OCI-LY3 (cell line): ENCODE results near the gene ZFP57.

Source experiments
- H2AFZ ChIP-seq: fragments of 200-600, 300-600 bp; shearing (Covaris generic); 2 replicates; pipeline ENCODE4 v1.6.0; 2014; ENCODE audit warnings: antibody characterized with exemption, low read depth, low read length
- H3K27ac ChIP-seq: fragments of 200-600, 300-600 bp; sonication (generic); 2 replicates; pipeline ENCODE4 v1.5.1; 2014; ENCODE audit warnings: mild to moderate bottlenecking, low read length, moderate library complexity, mixed read lengths
- H3K27me3 ChIP-seq: fragments of 200-600, 300-600 bp; sonication (generic); 2 replicates; pipeline ENCODE4 v1.6.1; 2014; ENCODE audit warnings: low read depth, low read length, mixed read lengths
- H3K36me3 ChIP-seq: fragments of 200-600, 300-600 bp; sonication (generic); replicated peaks from 2 replicates; pipeline ENCODE3; 2014; ENCODE audit warnings: low read depth, low read length, mixed read lengths
- H3K4me1 ChIP-seq: fragments of 300-600, 200-600 bp; sonication (generic); 2 replicates; pipeline ENCODE4 v1.6.1; 2014; ENCODE audit warnings: low read length, mixed read lengths
- H3K4me2 ChIP-seq: fragments of 200-600, 300-600 bp; sonication (generic); 2 replicates; pipeline ENCODE4 v1.6.1; 2014; ENCODE audit warnings: low read length, mixed read lengths
- H3K4me3 ChIP-seq: fragments of 300-600, 200-600 bp; sonication (generic); 2 replicates; pipeline ENCODE4 v1.5.1; 2014; ENCODE audit warnings: antibody characterized with exemption, mild to moderate bottlenecking, low read length, moderate library complexity
- H3K79me2 ChIP-seq: fragments of 300-600, 200-600 bp; shearing (Covaris generic); 2 replicates; pipeline ENCODE4 v1.6.1; 2014; ENCODE audit warnings: mild to moderate bottlenecking, low read length, mixed read lengths
- H3K9ac ChIP-seq: fragments of 300-600, 200-600 bp; shearing (Covaris generic); 2 replicates; pipeline ENCODE4 v1.6.0; 2014; ENCODE audit warnings: mild to moderate bottlenecking, low read length, moderate library complexity
- H3K9me3 ChIP-seq: fragments of 200-600, 300-600 bp; shearing (Covaris generic); 2 replicates; pipeline ENCODE4 v1.6.1; 2014; ENCODE audit warnings: low read length, mixed read lengths; ENCODE audit not compliant: insufficient read depth
- H4K20me1 ChIP-seq: fragments of 200-600, 300-600 bp; sonication (generic); 2 replicates; pipeline ENCODE4 v1.6.1; 2016; ENCODE audit warnings: low read length, mixed read lengths; ENCODE audit not compliant: insufficient read depth
- EZH2phosphoT487 ChIP-seq: fragments of 200-600 bp; shearing (Covaris generic); IDR thresholded peaks from 2 replicates; pipeline ENCODE4 v1.6.1; 2018; ENCODE audit warnings: antibody characterized with exemption, mixed run types, low read depth
- TF ChIP-seq, protein P1 (sequence below): fragments of 200-600, 300-600 bp; sonication (generic); IDR thresholded peaks from 2 replicates; pipeline ENCODE4 v1.5.1; 2014; ENCODE audit warnings: antibody characterized with exemption, low read length, low read depth

The ZFP57 gene

DNA sequence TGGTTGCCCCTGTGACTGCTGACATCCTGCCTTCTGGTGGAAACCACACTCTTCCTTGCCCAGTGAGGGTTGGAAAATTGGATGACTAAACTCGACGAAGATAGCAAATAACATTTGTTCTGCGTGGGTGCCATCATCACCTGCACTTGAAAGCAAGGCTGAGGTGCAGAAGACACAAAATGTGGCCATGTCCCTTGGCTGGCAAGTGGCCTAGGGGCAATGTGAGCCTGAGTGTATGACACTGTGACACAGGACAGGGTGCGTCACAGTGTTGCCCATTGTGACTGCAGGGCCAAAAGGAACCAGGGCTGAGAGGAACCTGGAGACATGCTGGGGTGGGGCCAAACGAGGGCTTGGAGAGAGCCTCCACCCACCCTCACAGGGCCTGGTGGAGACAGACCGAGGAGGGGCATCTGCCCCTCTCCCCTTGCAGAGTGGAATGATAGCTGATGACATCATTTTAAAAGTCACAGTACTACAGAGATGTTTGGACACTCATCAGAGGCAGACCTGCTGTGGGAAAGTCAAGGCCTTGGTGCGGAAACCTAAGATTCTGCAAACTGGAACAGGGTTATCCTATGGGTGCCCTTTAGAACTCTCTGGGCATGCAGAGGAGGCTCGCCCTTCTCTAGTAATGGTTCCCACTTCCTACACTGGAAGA lies 29.5 kb upstream of the ZFP57 start:
- Histone ChIP-seq H3K4me2 (no peak overlapping the region), H4K20me1 (no peaks in the 10 kb centered on the region)

DNA sequence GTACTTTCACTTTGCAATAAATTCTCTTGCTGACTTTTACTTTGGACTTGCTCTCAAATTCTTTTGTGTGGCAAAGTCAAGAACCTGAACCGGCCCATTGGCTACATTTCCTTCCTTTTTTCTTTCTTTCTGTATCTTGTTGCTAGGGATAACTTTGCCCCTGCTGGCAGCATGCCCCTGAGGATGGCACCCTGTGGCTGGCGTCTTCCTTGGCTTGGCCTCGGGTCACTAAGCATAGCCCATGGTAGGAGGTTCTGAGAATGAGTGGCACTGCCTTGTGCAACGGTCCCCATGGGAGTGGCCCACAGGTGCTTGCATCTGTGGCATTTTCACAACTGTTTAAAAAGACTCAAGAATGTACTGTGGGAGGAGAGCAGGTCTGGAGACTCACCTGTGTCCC lies 28.2 kb upstream of the ZFP57 start:
- H3K27ac ChIP-seq, result no peak overlapping the region
- H2AFZ ChIP-seq, result no peak overlapping the region
- H3K27me3 ChIP-seq, result peaks cover 20% of the 10 kb centered on the region
- TF ChIP-seq, protein P1, sequence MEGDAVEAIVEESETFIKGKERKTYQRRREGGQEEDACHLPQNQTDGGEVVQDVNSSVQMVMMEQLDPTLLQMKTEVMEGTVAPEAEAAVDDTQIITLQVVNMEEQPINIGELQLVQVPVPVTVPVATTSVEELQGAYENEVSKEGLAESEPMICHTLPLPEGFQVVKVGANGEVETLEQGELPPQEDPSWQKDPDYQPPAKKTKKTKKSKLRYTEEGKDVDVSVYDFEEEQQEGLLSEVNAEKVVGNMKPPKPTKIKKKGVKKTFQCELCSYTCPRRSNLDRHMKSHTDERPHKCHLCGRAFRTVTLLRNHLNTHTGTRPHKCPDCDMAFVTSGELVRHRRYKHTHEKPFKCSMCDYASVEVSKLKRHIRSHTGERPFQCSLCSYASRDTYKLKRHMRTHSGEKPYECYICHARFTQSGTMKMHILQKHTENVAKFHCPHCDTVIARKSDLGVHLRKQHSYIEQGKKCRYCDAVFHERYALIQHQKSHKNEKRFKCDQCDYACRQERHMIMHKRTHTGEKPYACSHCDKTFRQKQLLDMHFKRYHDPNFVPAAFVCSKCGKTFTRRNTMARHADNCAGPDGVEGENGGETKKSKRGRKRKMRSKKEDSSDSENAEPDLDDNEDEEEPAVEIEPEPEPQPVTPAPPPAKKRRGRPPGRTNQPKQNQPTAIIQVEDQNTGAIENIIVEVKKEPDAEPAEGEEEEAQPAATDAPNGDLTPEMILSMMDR, result no peak
- no peak for TF ChIP-seq EZH2phosphoT487
- no peak overlapping the region for H3K9ac ChIP-seq
- H3K9me3 ChIP-seq, result no peaks in the 10 kb centered on the region
- no peaks in the 10 kb centered on the region for H4K20me1 ChIP-seq
- H3K4me3 ChIP-seq, result peak overlapping the region; percentile 62
- peak overlapping the region; percentile 68 for H3K4me2 ChIP-seq
- H3K4me1 ChIP-seq, result peaks cover 13% of the 10 kb centered on the region
- no peaks in the 10 kb centered on the region for H3K36me3 ChIP-seq
- H3K79me2 ChIP-seq, result no peaks in the 10 kb centered on the region

More for the DNA sequence above, 29.5 kb upstream of the ZFP57 start:
- Histone ChIP-seq H3K9me3 (no peaks in the 10 kb centered on the region), H3K27me3 (peaks cover 20% of the 10 kb centered on the region), H3K4me1 (peaks cover 13% of the 10 kb centered on the region), H3K9ac (no peak overlapping the region), H2AFZ (no peak overlapping the region), H3K4me3 (no peak overlapping the region), H3K36me3 (no peaks in the 10 kb centered on the region), H3K27ac (no peak overlapping the region), H3K79me2 (no peaks in the 10 kb centered on the region)
- TF ChIP-seq, protein P1, result no peak
- TF ChIP-seq EZH2phosphoT487, result no peak

DNA sequence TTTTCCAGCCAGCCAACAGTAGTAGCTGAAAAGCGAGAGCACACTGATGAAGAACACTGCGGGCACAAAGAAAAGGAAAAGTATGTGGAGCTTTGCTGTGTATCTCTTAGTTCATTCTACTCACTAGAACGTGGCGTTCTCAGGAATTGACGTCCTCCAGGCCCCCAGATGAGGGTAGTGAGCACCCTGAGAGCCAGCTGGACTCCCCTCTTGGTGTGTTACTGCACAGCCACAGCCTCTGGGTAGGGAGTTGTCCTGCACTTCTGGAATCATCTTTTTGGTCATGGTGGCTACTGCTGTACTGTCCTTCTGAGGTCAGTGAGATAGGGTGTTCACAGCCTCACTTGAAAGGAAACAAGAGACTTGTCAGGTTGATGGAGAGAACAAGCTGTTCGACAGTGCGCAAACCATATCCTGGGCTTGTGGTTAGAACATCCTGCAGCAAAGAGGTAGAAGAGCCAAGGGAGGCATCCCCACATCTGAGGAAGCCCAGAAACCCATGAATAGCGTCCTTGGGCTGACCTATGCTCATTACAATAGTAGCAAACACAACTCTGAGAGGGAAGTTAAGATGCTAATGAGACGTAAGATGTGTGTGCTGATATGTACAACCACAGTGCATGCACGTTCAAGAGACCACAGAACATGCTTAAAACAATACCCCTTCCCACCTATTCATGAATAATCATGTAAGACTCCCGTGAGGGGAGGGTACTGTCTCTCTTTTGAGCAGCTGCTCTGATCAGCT lies 27.7 kb upstream of the ZFP57 start:
- Histone ChIP-seq H4K20me1 (no peaks in the 10 kb centered on the region), H3K79me2 (no peaks in the 10 kb centered on the region), H3K4me1 (peaks cover 13% of the 10 kb centered on the region), H3K4me2 (peak overlapping the region; percentile 68), H3K9me3 (no peaks in the 10 kb centered on the region), H3K27ac (no peak overlapping the region), H3K9ac (no peak overlapping the region), H3K4me3 (peak overlapping the region; percentile 62), H3K27me3 (peaks cover 20% of the 10 kb centered on the region), H2AFZ (no peak overlapping the region), H3K36me3 (no peaks in the 10 kb centered on the region)
- no peak for TF ChIP-seq EZH2phosphoT487
- TF ChIP-seq, protein P1, result no peak

DNA sequence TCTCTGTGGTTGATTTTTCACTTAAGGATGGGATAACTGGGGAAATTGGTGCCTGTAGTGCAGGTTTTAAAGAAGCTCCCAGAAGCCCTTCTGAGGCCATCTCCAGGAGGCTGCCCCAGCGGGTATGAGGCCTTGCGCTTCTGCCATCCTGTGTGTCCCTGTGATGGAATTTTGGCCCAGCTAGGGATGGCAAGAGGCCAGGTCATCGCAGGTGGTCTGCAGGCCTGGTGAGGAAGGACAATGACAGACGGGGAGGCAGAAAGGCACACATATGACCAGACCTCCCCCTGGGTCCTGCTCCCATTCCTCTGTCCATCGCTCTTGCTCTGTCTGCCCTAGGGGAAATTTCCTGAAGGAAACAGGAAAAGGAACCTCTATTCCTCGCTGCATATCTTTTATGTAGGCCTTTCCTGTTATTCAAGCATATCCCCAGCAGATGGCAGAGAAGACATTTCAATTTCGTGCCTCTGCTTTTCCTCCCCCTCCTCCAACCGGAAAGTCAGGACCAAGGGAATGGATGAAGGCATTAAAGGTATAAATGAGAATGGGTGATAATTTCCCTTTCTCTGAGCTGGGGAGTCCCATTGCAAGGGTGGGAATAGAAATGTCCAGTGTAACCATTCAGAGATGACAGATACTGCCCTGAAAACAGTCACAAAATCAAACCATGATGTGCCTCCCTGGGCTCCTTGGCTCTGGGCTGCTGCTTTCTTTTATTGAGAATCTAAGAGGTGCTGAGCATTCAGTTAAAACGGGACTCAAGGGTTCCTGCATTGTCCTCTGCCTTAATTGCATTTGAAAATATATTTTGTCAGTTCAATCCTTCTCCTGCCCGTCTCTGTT lies 24.7 kb upstream of the ZFP57 start:
- no peaks in the 10 kb centered on the region for H3K9me3 ChIP-seq
- H3K79me2 ChIP-seq, result no peaks in the 10 kb centered on the region
- H3K4me3 ChIP-seq, result no peak overlapping the region
- H3K4me2 ChIP-seq, result no peak overlapping the region
- no peaks in the 10 kb centered on the region for H4K20me1 ChIP-seq
- H3K36me3 ChIP-seq, result no peaks in the 10 kb centered on the region
- H3K27me3 ChIP-seq, result peaks cover 20% of the 10 kb centered on the region
- no peak overlapping the region for H2AFZ ChIP-seq
- no peak overlapping the region for H3K9ac ChIP-seq
- no peak for TF ChIP-seq EZH2phosphoT487
- TF ChIP-seq, protein P1, result peak; percentile 51
- H3K27ac ChIP-seq, result no peak overlapping the region
- peaks cover 13% of the 10 kb centered on the region for H3K4me1 ChIP-seq
